A549 (cell line): ENCODE measurements around the gene BCL7B. TPM values are rescaled to one million over a fixed set of nuclear protein-coding genes. Genes with fewer than 3 reads are reported as not detected.

ENCODE experiments used
- ATAC-seq, 2 experiments: fragments of 200-7000 bp in 1 of 2; fragments of >200 bp in 1 of 2; cut with Nextera tagmentation in 1 of 2; cut with Tn5 transposase in 1 of 2; 3 replicates each; pipeline versions ENCODE4 v1.8.0 to v1.9.1; 2018 to 2020; ENCODE audit warnings: mild to moderate bottlenecking in 1 of 2, moderate library complexity in 1 of 2
- CTCF ChIA-PET: fragments of 300-600 bp; sonication (Branson Sonifier 250); formaldehyde crosslinking; extraction: SDS; loops from one replicate; lab custom pipeline; 2021; ENCODE audit warnings: antibody characterized with exemption, inconsistent platforms; lab: Yijun Ruan, JAX
- POLR2A ChIA-PET: fragments of 350-600 bp; formaldehyde crosslinking; extraction: SDS; loops from one replicate; lab custom pipeline; 2021; ENCODE audit warnings: antibody characterized with exemption, inconsistent platforms; lab: Yijun Ruan, JAX
- DNase-seq, 2 experiments: peaks; one replicate each; pipeline versions ENCODE4 v3.0.0 to v3.0.0-alpha.2; 2011 to 2016; ENCODE audit warnings: low read depth in 1 of 2, low spot score in 1 of 2
- FAIRE-seq: peaks from 2 replicates; lab custom pipeline; 2011; peaks lifted over from hg19 to GRCh38; lab: Jason Lieb, UNC
- H3K27ac ChIP-seq, 2 experiments: fragments of >200 bp; sonication (Bioruptor Twin); formaldehyde crosslinking; 3 replicates each; pipeline ENCODE4 v1.5.1; 2016 to 2017
- H3K4me1 ChIP-seq: fragments of >200 bp; sonication (Bioruptor Twin); formaldehyde crosslinking; 3 replicates; pipeline ENCODE4 v1.6.1; 2016
- H3K4me2 ChIP-seq: fragments of >200 bp; sonication (Bioruptor Twin); formaldehyde crosslinking; 3 replicates; pipeline ENCODE4 v1.6.1; 2016
- H3K4me3 ChIP-seq: fragments of >200 bp; sonication (Bioruptor Twin); formaldehyde crosslinking; 3 replicates; pipeline ENCODE4 v1.5.1; 2016
- H3K9me3 ChIP-seq: fragments of >200 bp; sonication (Bioruptor Twin); formaldehyde crosslinking; 3 replicates; pipeline ENCODE4 v1.6.1; 2016
- BCL3 ChIP-seq: fragments of >200 bp; sonication (Bioruptor Twin); formaldehyde crosslinking; IDR thresholded peaks from 3 replicates; pipeline ENCODE4 v1.6.1; 2016
- CBX2 ChIP-seq: fragments of 200-600 bp; sonication (generic); IDR thresholded peaks from 2 replicates; pipeline ENCODE4 v1.6.1; 2016; ENCODE audit warnings: low read depth, mild to moderate bottlenecking, borderline replicate concordance
- E2F6 ChIP-seq: IDR thresholded peaks from 2 replicates; pipeline ENCODE4 v1.6.1; 2012; ENCODE audit warnings: low read depth, borderline replicate concordance
- EHF ChIP-seq: fragments of 250-450 bp; sonication (Bioruptor Pico); IDR thresholded peaks from 2 replicates; pipeline ENCODE4 v1.5.0; 2020; ENCODE audit warnings: mild to moderate bottlenecking
- EHMT2 ChIP-seq: fragments of 200-600 bp; sonication (generic); IDR thresholded peaks from 2 replicates; pipeline ENCODE4 v1.6.1; 2016; ENCODE audit warnings: antibody characterized with exemption, low read depth, mild to moderate bottlenecking, moderate library complexity
- ESRRA ChIP-seq: fragments of 150-350 bp; IDR thresholded peaks from 2 replicates; pipeline ENCODE4 v1.6.1; 2014; ENCODE audit warnings: mild to moderate bottlenecking, low read length, borderline replicate concordance
- HDAC2 ChIP-seq: fragments of 200-600 bp; sonication (generic); IDR thresholded peaks from 2 replicates; pipeline ENCODE4 v1.6.1; 2016
- JUNB ChIP-seq: fragments of >200 bp; sonication (Bioruptor Twin); formaldehyde crosslinking; IDR thresholded peaks from 2 replicates; pipeline ENCODE4 v1.6.1; 2016
- KDM1A ChIP-seq: fragments of 200-600 bp; sonication (generic); IDR thresholded peaks from 2 replicates; pipeline ENCODE4 v1.6.1; 2016; ENCODE audit warnings: low read depth, mild to moderate bottlenecking
- MYC ChIP-seq: IDR thresholded peaks from 2 replicates; pipeline ENCODE4 v1.6.1; 2012; ENCODE audit warnings: mild to moderate bottlenecking, inconsistent platforms, low read length, improper control_type of control experiment, borderline replicate concordance
- NPAS2 ChIP-seq: fragments of 250-450 bp; sonication (Bioruptor Pico); IDR thresholded peaks from 2 replicates; pipeline ENCODE4 v1.8.0; 2022; ENCODE audit warnings: mild to moderate bottlenecking, moderate library complexity, borderline replicate concordance
- POLR2AphosphoS2 ChIP-seq: conservative IDR thresholded peaks from 2 replicates; pipeline ENCODE4 v1.6.1; 2012; ENCODE audit warnings: low read length, improper control_type of control experiment, inconsistent platforms
- REST ChIP-seq: fragments of 200-600 bp; sonication (generic); IDR thresholded peaks from 2 replicates; pipeline ENCODE4 v1.6.1; 2016; ENCODE audit warnings: antibody characterized with exemption, mild to moderate bottlenecking, moderate library complexity
- ZSCAN20 ChIP-seq: fragments of 250-450 bp; sonication (Bioruptor Pico); IDR thresholded peaks from 2 replicates; pipeline ENCODE4 v1.8.0; 2022; ENCODE audit warnings: mild to moderate bottlenecking, moderate library complexity
- WGBS: methylation state at CpG from one replicate; pipeline ENCODE4 v1.1.6; 2017; ENCODE audit errors: missing lambda C conversion rate; 5-methylcytosine and 5-hydroxymethylcytosine counted together
- polyA plus RNA-seq, 4 experiments: library from polyadenylated mRNA; depleted of rRNA in 3 of 4; stranded (reverse); fragments of >200 nt; fragmentation: RNase III in 1 of 4; extraction: RNeasy Plus Mini Kit Qiagen cat#74134 plus additional on column Dnase treatment in 1 of 4; gene quantifications; 2 replicates in 3 of 4; 3 replicates in 1 of 4; pipeline ENCODE4 v1.2.3, GENCODE V29; 2011 to 2017

Gene BCL7B
- polyA plus RNA-seq, 2 of the 4 experiments (the other 2 are of a cell fraction), result 52.3 to 62.5 TPM

GRCh38 chr7:73599916-73600315, 42.4 kb upstream of the BCL7B start:
- ChIA-PET POLR2A (no interaction called here), CTCF (interaction anchor here (1.2 to 19.7 kb wide), 8 partner anchors 7 to 136 kb away, joined by 3 to 290 read pairs (median 5); partner anchors contain the start of genes STX1A and VPS37D)
- no peak for FAIRE-seq
- ATAC-seq, result no peak
- Histone ChIP-seq H3K4me3 (no peak overlapping the region), H3K27ac (no peak overlapping the region; a peak in 1 of 6 replicates), H3K9me3 (no peaks in the 10 kb centered on the region), H3K4me1 (no peaks in the 10 kb centered on the region), H3K4me2 (no peak overlapping the region)
- 60% methylated on average over 3 of the region's 7 CpGs for whole genome bisulfite sequencing
- DNase-seq, result no peak
- TF ChIP-seq POLR2AphosphoS2 (no peak), BCL3 (no peak), HDAC2 (no peak), EHF (CRISPR knock-in tag) (no peak), MYC (no peak), REST (no peak), NPAS2 (CRISPR knock-in tag) (no peak), KDM1A (no peak), EHMT2 (no peak), E2F6 (no peak)

GRCh38 chr7:73599151-73599882, 41.8 kb upstream of the BCL7B start:
- H3K9me3 ChIP-seq, result no peaks in the 10 kb centered on the region
- no peak overlapping the region; a peak in 1 of 6 replicates for H3K27ac ChIP-seq
- ChIA-PET POLR2A (no interaction called here), CTCF (interaction anchor here (1.2 to 19.7 kb wide), 8 partner anchors 8 to 136 kb away, joined by 3 to 290 read pairs (median 5); partner anchors contain the start of genes STX1A and VPS37D)
- TF ChIP-seq EHF (CRISPR knock-in tag) (no peak), ESRRA (no peak), JUNB (no peak), E2F6 (no peak), KDM1A (no peak), CBX2 (no peak), ZSCAN20 (no peak)
- WGBS, result 64% methylated on average over 11 of the region's 13 CpGs
- H3K4me3 ChIP-seq, result no peak overlapping the region
- peak in 1 of 2 experiments; percentile 36; a peak in 2 of 6 replicates for ATAC-seq
- no peak overlapping the region for H3K4me2 ChIP-seq
- FAIRE-seq, result no peak
- DNase-seq, result no peak
- no peaks in the 10 kb centered on the region for H3K4me1 ChIP-seq
